ENCODE results near the gene MAPK8IP2. TPM values are rescaled to one million over a fixed set of nuclear protein-coding genes. Genes with fewer than 3 reads are reported as not detected.
"Not testable (repeated sequence)": the region's sequence is repeated elsewhere in the genome, so short reads cannot be mapped to it uniquely, and the experiment has no call there.

MAPK8IP2 gene
- total RNA-seq, 1 donor from 2014 or later = 1.6 TPM

- DNase-seq = no peak
These were observed 35.0 kb downstream of the MAPK8IP2 start for GRCh38 chr22:50635591-50635990.

- DNase-seq = not testable (repeated sequence)
These were observed 39.7 kb downstream of the MAPK8IP2 start for GRCh38 chr22:50640296-50640695.

- no peak for DNase-seq
These were observed 40.5 kb downstream of the MAPK8IP2 start for GRCh38 chr22:50640857-50641647.

- peak; percentile 48 for DNase-seq
These were observed 41.4 kb downstream of the MAPK8IP2 start for GRCh38 chr22:50641696-50642607.

- not testable (repeated sequence) for DNase-seq
These were observed 42.6 kb downstream of the MAPK8IP2 start for GRCh38 chr22:50643021-50643820.

- not testable (repeated sequence) for DNase-seq
These were observed 43.2 kb downstream of the MAPK8IP2 start for GRCh38 chr22:50643821-50644101.

GRCh38 chr22:50653256-50653655, 52.7 kb downstream of the MAPK8IP2 start:
- DNase-seq = no peak

- DNase-seq = not testable (repeated sequence)
These were observed 54.1 kb downstream of the MAPK8IP2 start for GRCh38 chr22:50654664-50655063.

GRCh38 chr22:50656122-50657070, 55.8 kb downstream of the MAPK8IP2 start:
- DNase-seq = no peak

- DNase-seq = no peak
These were observed 57.3 kb downstream of the MAPK8IP2 start for GRCh38 chr22:50657925-50658324.

- not testable (repeated sequence) for DNase-seq
These were observed 59.1 kb downstream of the MAPK8IP2 start for GRCh38 chr22:50659711-50660110.

- DNase-seq = no peak
These were observed 59.7 kb downstream of the MAPK8IP2 start for GRCh38 chr22:50660306-50660705.

Other genes starting within 250 kb of the MAPK8IP2 start
- gene SBF1, start 125.8 kb upstream of the MAPK8IP2 start, total RNA-seq = 31.9 TPM
- gene ADM2, start 119.2 kb upstream of the MAPK8IP2 start, total RNA-seq = 0.39 TPM
- not detected for gene MIOX, start 113.9 kb upstream of the MAPK8IP2 start, total RNA-seq
- gene LMF2, start 93.1 kb upstream of the MAPK8IP2 start, total RNA-seq = 16.1 TPM
- gene NCAPH2, start 92.6 kb upstream of the MAPK8IP2 start, total RNA-seq = 29.7 TPM
- gene SCO2, start 75.2 kb upstream of the MAPK8IP2 start, total RNA-seq = 0.59 TPM
- 16.3 TPM for gene TYMP, start 70.8 kb upstream of the MAPK8IP2 start, total RNA-seq
- 0.30 TPM for gene KLHDC7B, start 54.9 kb upstream of the MAPK8IP2 start, total RNA-seq
- not detected for gene SYCE3, start 37.9 kb upstream of the MAPK8IP2 start, total RNA-seq
- 10.3 TPM for gene CPT1B, start 22.4 kb upstream of the MAPK8IP2 start, total RNA-seq
- 28.3 TPM for gene CHKB, start 17.9 kb upstream of the MAPK8IP2 start, total RNA-seq
- gene ARSA, start 27.4 kb downstream of the MAPK8IP2 start, total RNA-seq = 8.4 TPM
- gene SHANK3, start 72.0 kb downstream of the MAPK8IP2 start, total RNA-seq = 7.2 TPM
- gene ACR, start 137.4 kb downstream of the MAPK8IP2 start, total RNA-seq = 0.39 TPM
- 8.7 TPM for gene RABL2B, start 182.8 kb downstream of the MAPK8IP2 start, total RNA-seq

Data from skin of body (tissue), 2 donors.